HAP-1 (cell line): ENCODE results near the gene RNF207.

Experiments used
- DNase-seq, 2 experiments: peaks; one replicate each; pipeline ENCODE4 v3.0.0-alpha.2; 2016 to 2020; ENCODE audit warnings: low spot score in 2 of 2
- H3K27me3 ChIP-seq: fragments of 250-450 bp; sonication (Bioruptor Pico); 2 replicates; pipeline ENCODE4 v1.5.1; 2020; ENCODE audit warnings: low read depth, mild to moderate bottlenecking, moderate library complexity
- H3K36me3 ChIP-seq: fragments of 250-450 bp; sonication (Bioruptor Pico); replicated peaks from 2 replicates; pipeline ENCODE4 v1.5.1; 2020; ENCODE audit warnings: mild to moderate bottlenecking
- H3K4me1 ChIP-seq: fragments of 250-450 bp; sonication (Bioruptor Pico); 2 replicates; pipeline ENCODE4 v1.5.1; 2020; ENCODE audit warnings: mild to moderate bottlenecking
- H3K4me3 ChIP-seq: fragments of 250-450 bp; sonication (Bioruptor Pico); 2 replicates; pipeline ENCODE4 v1.5.1; 2020; ENCODE audit warnings: mild to moderate bottlenecking, moderate library complexity
- H3K9me3 ChIP-seq: fragments of 250-450 bp; sonication (Bioruptor Pico); 2 replicates; pipeline ENCODE4 v1.5.1; 2020; ENCODE audit warnings: mild to moderate bottlenecking, moderate library complexity
- in situ Hi-C: fragments of 300-500 bp; cut with MboI; formaldehyde crosslinking; loops from 3 replicates; pipeline ENCODE4 v1.14.3; 2020; ENCODE audit warnings: low sequenced_read_pairs, inconsistent platforms, mixed read lengths

Gene RNF207

DNA sequence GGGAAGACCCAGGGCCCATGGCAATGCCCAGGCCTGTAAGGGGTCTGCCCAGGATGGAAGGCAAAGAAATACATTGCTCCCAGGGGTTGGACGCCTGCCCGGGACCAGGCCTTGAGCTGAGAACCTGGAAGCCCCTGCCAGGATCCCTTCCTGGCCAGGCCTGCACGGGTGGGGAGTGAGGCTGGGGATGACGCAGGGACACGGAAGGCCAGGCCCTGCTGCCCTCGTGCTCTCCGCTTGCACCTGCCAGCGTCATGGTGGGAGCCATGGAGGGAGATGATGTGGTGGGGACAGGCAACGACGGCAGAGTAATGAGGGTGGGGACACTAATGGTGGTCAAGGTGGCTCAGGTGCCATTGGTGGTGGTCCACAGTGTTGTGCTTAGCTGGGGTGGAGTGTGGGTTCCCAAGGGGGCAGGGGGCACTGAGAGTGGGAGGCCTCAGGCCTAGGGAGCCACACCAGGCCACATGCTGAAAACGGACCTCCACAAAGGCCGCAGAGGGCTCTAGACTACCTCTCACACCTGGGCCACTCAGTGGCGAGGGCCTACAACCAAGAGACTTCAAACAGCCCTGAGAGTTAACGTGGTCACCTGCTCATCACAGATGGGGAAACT is 42.4 kb downstream of the RNF207 start:
- no peak for DNase-seq
- Histone ChIP-seq H3K27me3 (peaks cover 23% of the 10 kb centered on the region), H3K4me3 (no peak overlapping the region), H3K4me1 (no peaks in the 10 kb centered on the region; the same call in 1 of the 2 replicates), H3K9me3 (no peaks in the 10 kb centered on the region), H3K36me3 (no peaks in the 10 kb centered on the region)
- in situ Hi-C loops, result no loop called here

DNA sequence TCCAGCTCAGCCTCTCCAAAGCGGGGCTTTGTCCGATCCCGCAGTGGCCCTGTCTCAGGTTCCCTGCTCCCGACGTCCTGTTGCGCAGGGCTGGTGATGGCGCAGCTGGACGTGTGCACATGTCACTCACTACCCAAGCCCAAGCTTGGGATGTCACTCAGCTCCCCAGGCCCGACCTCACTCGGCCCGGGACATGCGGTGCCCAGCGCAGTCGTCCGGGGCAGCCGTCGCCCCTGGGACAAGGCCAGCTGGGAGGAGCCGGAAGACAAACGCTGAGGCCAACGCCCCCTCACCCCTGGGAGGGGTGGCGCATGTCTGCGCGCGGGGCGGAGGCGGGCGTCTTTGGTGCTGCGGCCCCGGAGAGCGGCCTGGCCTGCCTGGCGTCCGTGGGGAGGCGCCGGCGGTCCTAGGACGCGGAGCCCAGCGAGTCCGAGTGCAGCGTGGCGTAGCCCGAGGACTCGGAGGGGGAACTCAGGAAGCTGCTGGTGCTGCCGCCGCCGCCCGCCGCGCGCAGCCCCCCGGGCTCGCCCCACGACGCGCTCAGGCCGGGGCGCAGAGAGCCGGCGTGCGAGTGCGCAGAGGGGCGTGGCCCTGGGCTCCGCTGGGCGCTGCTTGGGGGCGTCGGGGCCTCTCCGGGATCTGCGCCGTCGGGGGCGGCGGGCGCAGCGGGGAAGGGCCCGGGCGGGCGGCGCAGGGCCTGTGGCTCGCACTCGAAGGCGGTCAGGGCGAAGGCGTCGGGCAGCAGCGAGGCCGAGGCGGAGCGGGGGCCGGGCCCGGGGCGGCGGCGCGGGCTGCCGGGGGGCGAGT is 43.2 kb downstream of the RNF207 start:
- H3K9me3 ChIP-seq, result no peaks in the 10 kb centered on the region
- in situ Hi-C loops, result no loop called here
- H3K4me3 ChIP-seq, result no peak overlapping the region
- no peaks in the 10 kb centered on the region for H3K36me3 ChIP-seq
- H3K27me3 ChIP-seq, result peaks cover 17% of the 10 kb centered on the region
- DNase-seq, result peak in 1 of 2 experiments; percentile 55
- no peaks in the 10 kb centered on the region; the same call in 1 of the 2 replicates for H3K4me1 ChIP-seq

DNA sequence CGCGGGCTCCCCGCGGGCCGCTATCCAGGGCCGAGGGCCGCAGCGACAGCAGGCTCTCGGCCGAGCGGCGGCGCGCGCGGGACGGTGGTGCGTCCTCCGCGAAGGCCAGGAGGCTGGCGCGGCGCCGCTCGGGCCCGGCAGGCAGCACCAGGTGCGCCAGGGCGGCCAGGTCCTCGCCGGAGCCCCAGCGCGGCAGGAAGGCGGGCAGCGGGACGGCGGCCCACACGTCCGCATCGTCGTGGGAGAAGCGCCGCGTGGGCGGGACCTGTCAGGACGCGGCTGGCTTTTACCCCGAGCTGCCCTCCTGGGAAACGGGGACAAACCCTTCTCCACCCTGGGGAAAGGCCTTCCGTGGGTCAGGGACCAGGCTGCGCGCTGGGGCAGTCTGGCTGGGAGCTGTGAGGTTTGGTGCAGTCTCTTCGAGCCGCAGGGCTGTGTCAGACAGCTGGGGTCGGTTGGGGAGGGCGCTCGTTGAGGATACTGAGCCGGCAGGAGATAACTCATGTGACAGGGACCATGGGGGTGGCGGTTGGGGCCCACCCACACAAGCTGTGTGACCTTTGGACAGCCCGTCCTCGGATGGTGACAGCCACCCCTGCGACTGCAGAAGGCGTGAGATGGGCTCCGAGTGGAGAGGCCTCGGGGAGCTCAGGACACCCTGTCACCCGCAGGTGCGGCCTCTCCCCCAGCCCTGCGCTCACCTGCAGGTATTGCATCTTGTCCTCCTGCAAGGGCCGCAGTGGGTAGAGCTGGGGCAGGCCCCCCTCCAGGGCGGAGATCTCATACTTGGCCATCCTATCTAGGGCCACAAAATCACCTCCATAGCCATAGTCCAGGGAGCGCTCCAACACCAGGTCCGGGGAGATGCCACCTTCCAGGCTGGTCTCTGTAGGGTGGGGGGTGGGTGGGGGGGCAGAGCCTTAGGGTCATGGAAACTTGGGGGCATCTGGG is 44.1 kb downstream of the RNF207 start:
- H3K4me3 ChIP-seq, result no peak overlapping the region
- in situ Hi-C loops, result loop anchor here (10.0 kb wide), 2 partner anchors 155 to 225 kb away; no protein-coding TSS in a partner anchor
- no peak for DNase-seq
- H3K36me3 ChIP-seq, result no peaks in the 10 kb centered on the region
- peaks cover 11% of the 10 kb centered on the region for H3K27me3 ChIP-seq
- no peaks in the 10 kb centered on the region; the same call in 1 of the 2 replicates for H3K4me1 ChIP-seq
- H3K9me3 ChIP-seq, result no peaks in the 10 kb centered on the region

DNA sequence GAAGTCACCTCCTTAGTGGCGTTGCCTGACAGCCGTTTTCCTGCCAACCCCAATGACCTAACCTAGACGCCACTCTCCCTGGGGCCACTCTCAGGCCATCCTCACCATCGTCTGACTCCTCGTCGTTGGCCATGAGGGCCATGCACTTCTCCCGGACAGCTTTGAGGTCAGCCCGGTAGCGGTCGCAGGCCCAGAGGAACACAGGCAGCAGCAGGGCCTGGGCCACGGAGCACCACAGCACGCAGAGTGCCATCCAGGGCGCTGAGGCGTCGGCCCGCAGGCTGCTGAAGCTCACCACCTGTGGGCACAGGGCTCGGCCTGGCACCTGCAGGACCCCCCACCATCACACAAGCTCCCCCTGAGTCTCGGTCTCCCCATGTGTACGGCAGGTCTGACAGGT is 45.3 kb downstream of the RNF207 start:
- H3K4me3 ChIP-seq, result no peak overlapping the region
- in situ Hi-C loops, result loop anchor here (10.0 kb wide), 2 partner anchors 154 to 224 kb away; no protein-coding TSS in a partner anchor
- no peaks in the 10 kb centered on the region for H3K36me3 ChIP-seq
- H3K9me3 ChIP-seq, result no peaks in the 10 kb centered on the region
- peaks cover 11% of the 10 kb centered on the region for H3K27me3 ChIP-seq
- no peak for DNase-seq
- no peaks in the 10 kb centered on the region; the same call in 1 of the 2 replicates for H3K4me1 ChIP-seq

DNA sequence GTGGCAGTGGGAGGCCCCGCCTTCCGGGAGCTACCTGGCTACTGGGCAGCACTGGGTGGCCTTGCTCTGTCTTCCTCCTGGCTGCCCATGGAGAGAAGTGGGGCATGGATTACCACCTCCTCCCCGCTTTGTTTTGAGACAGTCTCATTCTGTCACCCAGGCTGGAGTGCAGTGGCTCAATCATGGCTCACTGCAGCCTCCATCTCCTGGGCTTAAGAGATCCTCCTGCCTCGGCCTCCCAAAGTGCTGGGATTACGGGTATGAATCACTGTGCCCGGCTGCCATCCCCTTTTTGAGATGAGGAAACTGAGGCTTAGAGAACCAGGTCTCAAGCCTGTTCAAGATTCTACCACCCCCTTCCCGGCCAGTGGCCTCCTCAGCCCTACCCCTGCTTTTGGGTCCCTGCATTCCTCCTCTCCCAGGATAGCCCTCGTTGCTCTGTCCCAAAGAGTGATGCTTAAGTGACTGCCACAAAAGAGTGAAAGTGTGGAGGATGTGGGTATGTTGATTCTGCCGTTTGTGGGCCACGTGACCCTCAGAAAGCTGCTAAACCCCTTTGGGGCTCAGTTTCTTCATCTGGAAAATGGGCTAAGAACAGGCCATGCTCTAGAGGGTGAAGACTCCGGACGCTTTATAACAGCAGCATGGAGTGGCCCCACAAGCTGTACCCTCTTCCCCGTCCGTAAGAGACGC is 45.9 kb downstream of the RNF207 start:
- in situ Hi-C loops, result loop anchor here (10.0 kb wide), 2 partner anchors 153 to 223 kb away; no protein-coding TSS in a partner anchor
- H3K4me3 ChIP-seq, result no peak overlapping the region
- no peak for DNase-seq
- H3K27me3 ChIP-seq, result peaks cover 7% of the 10 kb centered on the region
- H3K9me3 ChIP-seq, result no peaks in the 10 kb centered on the region
- no peaks in the 10 kb centered on the region for H3K4me1 ChIP-seq
- H3K36me3 ChIP-seq, result no peaks in the 10 kb centered on the region

DNA sequence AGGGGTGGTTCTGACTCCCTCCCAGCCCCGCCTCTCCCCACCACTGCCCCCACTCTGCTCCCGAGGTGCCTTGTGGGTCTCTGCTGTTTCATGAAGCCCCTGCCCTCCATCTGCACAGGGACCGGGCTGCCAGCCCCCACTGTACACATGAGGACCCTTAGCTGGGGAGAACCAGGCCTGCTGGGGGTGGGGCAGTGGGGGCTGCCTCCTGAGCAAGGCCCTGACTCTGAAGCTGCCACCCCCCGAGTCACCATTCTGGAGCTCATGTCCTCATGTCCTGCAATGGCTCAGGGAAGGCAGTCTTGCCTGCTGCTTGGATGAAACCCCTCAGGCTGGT is 46.4 kb downstream of the RNF207 start:
- Histone ChIP-seq H3K9me3 (no peaks in the 10 kb centered on the region), H3K4me3 (no peak overlapping the region), H3K4me1 (no peaks in the 10 kb centered on the region), H3K36me3 (no peaks in the 10 kb centered on the region), H3K27me3 (peaks cover 7% of the 10 kb centered on the region)
- in situ Hi-C loops, result loop anchor here (10.0 kb wide), 2 partner anchors 152 to 222 kb away; no protein-coding TSS in a partner anchor
- DNase-seq, result no peak

DNA sequence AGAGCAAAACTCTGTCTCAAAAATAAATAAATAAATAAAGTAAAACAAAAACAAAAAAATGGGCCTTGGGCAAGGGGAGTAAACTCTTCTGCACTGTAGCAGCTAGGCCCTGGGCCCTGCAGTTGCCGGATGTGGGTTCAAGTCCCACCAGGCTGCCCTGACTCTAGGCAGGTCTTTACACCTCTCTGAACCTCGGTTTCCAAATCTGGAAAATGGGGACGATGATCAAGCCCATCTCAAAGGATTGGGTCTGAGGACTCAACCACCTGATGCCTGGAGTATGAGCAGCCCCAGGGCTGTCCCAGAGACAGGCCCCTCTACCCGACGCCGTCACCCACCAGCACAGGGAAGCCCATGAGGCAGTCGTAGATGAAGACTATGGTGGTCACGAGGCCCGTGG is 47.5 kb downstream of the RNF207 start:
- Histone ChIP-seq H3K4me3 (no peak overlapping the region), H3K36me3 (no peaks in the 10 kb centered on the region), H3K4me1 (no peaks in the 10 kb centered on the region), H3K9me3 (no peaks in the 10 kb centered on the region), H3K27me3 (peaks cover 7% of the 10 kb centered on the region)
- DNase-seq, result no peak
- in situ Hi-C loops, result loop anchor here (10.0 kb wide), 2 partner anchors 151 to 221 kb away; no protein-coding TSS in a partner anchor

DNA sequence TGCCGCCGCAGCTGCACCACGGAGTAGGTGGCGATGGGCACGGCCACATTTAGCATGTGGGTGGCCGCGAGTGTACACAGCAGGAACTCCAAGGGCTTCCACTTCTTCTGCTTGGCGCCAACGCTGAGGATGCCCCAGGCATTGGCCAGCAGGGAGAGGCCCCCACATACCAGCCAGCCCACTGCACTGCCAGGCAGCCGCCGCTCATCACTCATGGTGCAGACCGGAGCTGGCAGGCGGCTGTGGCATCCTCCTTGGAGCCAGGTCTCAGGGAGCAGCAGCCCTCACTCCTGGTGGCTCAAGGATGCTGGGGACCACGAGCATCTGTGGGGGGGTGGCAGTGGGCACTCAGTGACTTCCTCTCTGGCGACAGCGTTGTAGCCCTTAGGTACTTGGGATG is 48.8 kb downstream of the RNF207 start:
- in situ Hi-C loops, result loop anchor here (10.0 kb wide), 2 partner anchors 150 to 220 kb away; no protein-coding TSS in a partner anchor
- DNase-seq, result no peak
- peaks cover 2% of the 10 kb centered on the region for H3K4me1 ChIP-seq
- H3K36me3 ChIP-seq, result no peaks in the 10 kb centered on the region
- no peak overlapping the region for H3K4me3 ChIP-seq
- no peaks in the 10 kb centered on the region for H3K9me3 ChIP-seq
- H3K27me3 ChIP-seq, result peaks cover 7% of the 10 kb centered on the region

DNA sequence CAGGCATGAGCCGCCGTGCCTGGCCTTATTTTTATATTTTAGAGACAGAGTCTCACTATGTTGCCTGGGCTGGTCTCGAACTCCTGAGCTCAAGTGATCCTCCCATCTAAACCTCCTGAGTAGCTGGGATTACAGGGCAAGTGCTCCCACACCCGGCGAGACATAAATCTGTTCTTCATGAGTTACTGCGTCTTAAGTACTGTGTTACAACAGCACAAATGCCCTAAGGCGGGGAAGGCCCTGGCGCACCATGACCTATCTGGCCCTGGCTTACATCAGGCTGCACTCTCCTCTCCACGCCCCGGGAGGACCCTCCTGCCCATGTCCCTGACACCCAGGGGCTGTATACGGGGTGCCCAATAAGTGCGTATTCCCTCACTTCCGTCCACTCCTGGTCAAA is 50.7 kb downstream of the RNF207 start:
- H3K36me3 ChIP-seq, result no peaks in the 10 kb centered on the region
- in situ Hi-C loops, result loop anchor here (10.0 kb wide), 2 partner anchors 148 to 218 kb away; no protein-coding TSS in a partner anchor
- no peak overlapping the region for H3K4me3 ChIP-seq
- no peak for DNase-seq
- no peaks in the 10 kb centered on the region for H3K27me3 ChIP-seq
- H3K9me3 ChIP-seq, result no peaks in the 10 kb centered on the region
- peaks cover 4% of the 10 kb centered on the region for H3K4me1 ChIP-seq

DNA sequence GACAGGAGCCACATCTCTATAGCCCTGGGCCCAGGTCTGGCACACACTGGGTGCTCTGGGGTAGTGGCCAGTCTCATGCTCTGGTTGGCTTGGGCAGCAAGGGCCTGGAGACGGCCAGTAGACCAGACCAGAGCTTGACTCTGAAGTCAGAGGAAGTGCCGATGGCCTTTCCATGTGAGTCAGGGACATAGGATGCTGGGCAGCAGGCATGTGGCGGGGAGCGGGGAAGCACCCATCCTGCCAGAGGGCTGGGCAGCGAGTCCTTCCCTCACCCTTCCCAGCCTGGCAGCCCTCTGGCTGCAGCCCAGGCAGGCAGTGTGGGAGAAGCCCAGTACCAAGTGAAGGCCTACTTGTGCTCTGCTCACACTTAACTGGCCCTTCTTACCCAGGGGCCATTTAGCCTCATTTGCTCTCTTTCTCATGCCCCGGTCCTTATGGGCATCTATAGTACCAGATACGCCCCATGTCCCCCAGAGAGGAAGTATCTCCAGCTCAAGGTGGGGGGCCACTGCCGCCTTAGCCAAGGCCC is 51.7 kb downstream of the RNF207 start:
- Histone ChIP-seq H3K9me3 (no peaks in the 10 kb centered on the region), H3K27me3 (no peaks in the 10 kb centered on the region), H3K4me3 (no peak overlapping the region), H3K4me1 (peaks cover 4% of the 10 kb centered on the region), H3K36me3 (no peaks in the 10 kb centered on the region)
- in situ Hi-C loops, result loop anchor here (10.0 kb wide), 2 partner anchors 147 to 217 kb away; no protein-coding TSS in a partner anchor
- no peak for DNase-seq

DNA sequence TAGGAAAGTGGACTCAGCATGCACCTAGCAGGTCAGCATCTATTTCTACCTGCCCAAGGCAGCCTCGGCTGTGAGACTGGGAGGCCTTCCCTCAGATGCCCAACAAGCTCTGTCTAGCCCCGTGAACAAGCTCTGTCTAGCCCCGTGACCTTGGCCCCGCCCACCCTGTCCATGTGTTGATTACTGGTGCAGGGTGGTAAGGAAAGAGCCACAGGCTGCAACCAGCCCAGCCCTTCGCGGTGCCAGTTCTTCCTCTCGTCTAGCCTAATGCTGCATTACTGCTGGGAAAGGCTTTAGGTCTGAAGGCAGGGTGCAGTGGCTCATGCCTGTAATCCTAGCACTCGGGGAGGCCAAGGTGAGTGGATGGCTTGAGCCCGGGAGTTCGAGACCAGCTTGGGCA is 52.8 kb downstream of the RNF207 start:
- no peaks in the 10 kb centered on the region; the same call in 1 of the 2 replicates for H3K36me3 ChIP-seq
- H3K9me3 ChIP-seq, result no peaks in the 10 kb centered on the region
- no peaks in the 10 kb centered on the region for H3K27me3 ChIP-seq
- DNase-seq, result peak in 1 of 2 experiments; percentile 44
- in situ Hi-C loops, result loop anchor here (10.0 kb wide), 2 partner anchors 146 to 216 kb away; no protein-coding TSS in a partner anchor
- no peak overlapping the region for H3K4me3 ChIP-seq
- peaks cover 4% of the 10 kb centered on the region for H3K4me1 ChIP-seq

DNA sequence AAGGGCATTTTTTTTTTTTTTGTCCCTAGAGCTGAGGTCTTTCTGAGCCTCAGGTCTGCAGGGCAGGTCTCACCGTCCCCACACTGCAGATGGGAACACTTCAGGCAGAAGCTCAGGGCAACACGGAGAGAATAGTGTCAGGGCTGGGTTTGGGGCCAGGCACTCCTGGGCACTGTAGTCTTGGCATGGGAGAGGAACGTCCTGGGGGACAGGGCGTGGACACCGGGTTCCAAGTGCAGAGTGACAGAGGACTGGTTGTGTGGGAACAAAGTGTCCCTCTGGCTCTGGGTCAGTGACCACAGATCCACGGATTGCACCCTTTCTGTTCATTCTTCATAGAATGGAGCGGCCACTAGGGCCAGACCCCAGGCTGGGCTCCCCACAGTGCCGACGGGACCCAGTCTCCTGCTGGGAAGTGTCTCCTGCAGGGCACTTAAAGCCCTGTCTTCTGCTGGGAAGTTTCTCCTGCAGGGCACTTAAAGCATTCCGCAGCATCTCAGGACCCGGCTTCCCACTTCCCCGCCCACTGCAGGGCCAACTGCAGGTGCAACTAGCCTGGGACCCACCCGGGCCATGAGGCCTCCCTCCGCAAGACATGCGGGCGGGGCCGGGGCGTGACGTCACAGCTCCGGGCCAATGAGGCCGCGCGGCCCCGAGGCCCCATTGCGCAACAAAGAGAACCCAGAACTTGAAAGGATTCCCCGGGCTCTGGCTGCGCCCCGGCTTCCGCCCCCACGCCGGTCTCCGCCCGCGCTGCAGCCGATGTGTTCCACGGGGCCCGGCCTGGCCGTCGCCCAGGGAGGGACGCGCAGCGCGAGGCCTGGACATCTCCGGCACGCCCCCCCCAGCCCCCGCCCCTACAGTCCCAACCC is 53.8 kb downstream of the RNF207 start:
- H3K27me3 ChIP-seq, result no peaks in the 10 kb centered on the region
- in situ Hi-C loops, result loop anchor here (10.0 kb wide), 2 partner anchors 145 to 215 kb away; no protein-coding TSS in a partner anchor
- no peaks in the 10 kb centered on the region for H3K9me3 ChIP-seq
- DNase-seq, result peak; percentile 78 to 90
- peak overlapping the region; percentile 53 for H3K4me3 ChIP-seq
- H3K4me1 ChIP-seq, result peaks cover 4% of the 10 kb centered on the region
- H3K36me3 ChIP-seq, result no peaks in the 10 kb centered on the region; the same call in 1 of the 2 replicates
